Stimulated activated CD8-positive, alpha-beta memory T cell treated with anti-CD3 and anti-CD28 coated beads, Interleukin-4, amount 100 ng/mL, for 24 hours (primary cell): Measurements from ENCODE around the gene HASPIN.
A peak's percentile ranks its signal among the peaks of the same experiment; 100 is the strongest.
"Not testable (repeated sequence)": the region's sequence is repeated elsewhere in the genome, so short reads cannot be mapped to it uniquely, and the experiment has no call there.

Experiments
- DNase-seq: peaks from one replicate; pipeline ENCODE4 v3.0.0-alpha.2; 2020; ENCODE audit warnings: low read depth

Gene HASPIN

GRCh38 chr17:3695723-3696411, 27.8 kb upstream of the HASPIN start, which contains the start of gene P2RX5:
TSS of gene P2RX5 (minus strand) at chr17:3696155. CDS start at chr17:3696005, 150 bp downstream.
- peak; percentile 22 for DNase-seq

GRCh38 chr17:3697103-3697476, 26.6 kb upstream of the HASPIN start:
- no peak for DNase-seq

- no peak for DNase-seq
These were observed 25.6 kb upstream of the HASPIN start for GRCh38 chr17:3698139-3698538.

GRCh38 chr17:3699951-3700350, 23.8 kb upstream of the HASPIN start:
- no peak for DNase-seq

- DNase-seq = not testable (repeated sequence)
These were observed 21.6 kb upstream of the HASPIN start for GRCh38 chr17:3702041-3702539.

GRCh38 chr17:3704931-3705717, 18.6 kb upstream of the HASPIN start:
- no peak for DNase-seq

- DNase-seq = not testable (repeated sequence)
These were observed 18.1 kb upstream of the HASPIN start for GRCh38 chr17:3705718-3705984.

- DNase-seq = no peak
These were observed 15.3 kb upstream of the HASPIN start for GRCh38 chr17:3708366-3708765.

- no peak for DNase-seq
These were observed 12.7 kb upstream of the HASPIN start for GRCh38 chr17:3710951-3711383.

GRCh38 chr17:3712811-3713463, 10.8 kb upstream of the HASPIN start:
- no peak for DNase-seq

GRCh38 chr17:3715296-3715695, 8.4 kb upstream of the HASPIN start:
- DNase-seq = no peak

- DNase-seq = no peak
These were observed 5.5 kb upstream of the HASPIN start for GRCh38 chr17:3718201-3718600.

GRCh38 chr17:3719265-3719664, 4.4 kb upstream of the HASPIN start:
- DNase-seq = no peak

GRCh38 chr17:3722716-3723115, 987 bp upstream of the HASPIN start:
- no peak for DNase-seq

- DNase-seq = no peak
These were observed 531 bp upstream of the HASPIN start for GRCh38 chr17:3723188-3723555.

GRCh38 chr17:3724378-3725077, 825 bp downstream of the HASPIN start:
- no peak for DNase-seq

GRCh38 chr17:3727041-3727440, 3.3 kb downstream of the HASPIN start:
- DNase-seq = no peak

- not testable (repeated sequence) for DNase-seq
These were observed 4.4 kb downstream of the HASPIN start for GRCh38 chr17:3728099-3728498.

- DNase-seq = no peak
These were observed 6.2 kb downstream of the HASPIN start for GRCh38 chr17:3729881-3730280.

GRCh38 chr17:3730881-3731429, 7.3 kb downstream of the HASPIN start:
- no peak for DNase-seq

- no peak for DNase-seq
These were observed 8.5 kb downstream of the HASPIN start for GRCh38 chr17:3732210-3732621.

GRCh38 chr17:3734911-3735276, 11.2 kb downstream of the HASPIN start:
- not testable (repeated sequence) for DNase-seq
